Germinal center (tissue), 1 donor: ENCODE results near the gene SEMA7A.
"Not testable (repeated sequence)": the region's sequence is repeated elsewhere in the genome, so short reads cannot be mapped to it uniquely, and the experiment has no call there.

Experiments
- DNase-seq: peaks from one replicate; pipeline ENCODE4 v3.0.0; 2012; ENCODE audit warnings: mixed read lengths, low spot score

Gene SEMA7A

DNA sequence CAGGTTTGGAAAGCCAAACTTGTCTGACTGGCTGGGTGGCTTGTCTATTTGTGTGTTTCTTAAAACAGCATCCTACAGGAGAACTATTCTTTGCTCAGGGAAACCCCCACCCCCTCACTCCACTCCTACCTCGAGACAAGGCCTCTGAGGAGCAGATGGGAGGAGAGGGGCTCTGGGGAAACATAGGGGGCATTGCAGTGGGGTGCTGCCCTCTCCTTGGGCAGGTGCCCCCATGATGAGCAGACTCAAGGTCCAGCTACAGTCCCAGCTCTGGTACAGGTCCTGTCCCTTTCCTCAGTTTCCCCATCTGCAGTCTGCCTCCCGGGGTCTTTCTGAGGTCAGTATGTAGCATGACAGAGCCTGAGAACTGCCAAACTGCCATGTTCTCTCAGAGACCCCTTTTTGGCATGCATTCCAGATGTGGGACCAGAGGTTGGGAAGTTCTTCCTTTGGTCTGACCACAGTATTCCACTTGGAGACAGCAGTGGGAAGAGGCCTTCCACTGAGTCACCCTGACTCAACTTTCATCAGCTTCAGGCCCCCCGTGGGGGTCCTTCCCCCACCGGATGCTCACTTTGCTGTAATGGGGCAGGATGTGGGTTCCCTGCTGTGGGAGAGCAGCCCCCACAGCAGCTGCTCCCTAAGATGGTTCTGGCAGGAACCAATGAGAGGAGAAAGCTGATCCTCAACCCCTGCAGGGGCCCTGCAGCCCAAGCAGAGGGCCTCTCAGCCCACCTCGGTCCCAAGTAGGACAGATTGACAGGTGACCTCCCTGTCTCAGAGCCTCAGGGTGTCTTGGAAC, 34.0 kb downstream of the SEMA7A start:
- no peak for DNase-seq

DNA sequence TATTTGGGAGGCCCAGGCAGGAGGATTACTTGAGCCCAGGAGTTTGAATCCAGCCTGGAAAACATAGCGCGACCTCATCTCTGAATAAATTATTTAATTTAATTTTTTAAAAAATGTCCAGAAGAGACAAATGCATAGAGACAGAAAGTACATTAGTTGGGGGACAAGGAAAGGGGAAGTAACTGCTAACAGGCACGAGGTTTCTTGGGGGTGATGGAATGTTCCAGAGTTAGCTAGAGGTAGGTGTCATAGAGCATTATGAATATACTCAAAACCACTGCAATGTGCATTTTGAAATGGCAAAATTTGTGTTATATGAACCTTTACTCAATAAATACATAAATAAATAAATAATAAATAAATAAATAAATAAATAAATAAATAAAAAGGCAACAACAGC, 34.7 kb downstream of the SEMA7A start:
- no peak for DNase-seq

- DNase-seq: no peak
Observed at GRCh38 chr15:74398183-74398582, 35.6 kb downstream of the SEMA7A start.

DNA sequence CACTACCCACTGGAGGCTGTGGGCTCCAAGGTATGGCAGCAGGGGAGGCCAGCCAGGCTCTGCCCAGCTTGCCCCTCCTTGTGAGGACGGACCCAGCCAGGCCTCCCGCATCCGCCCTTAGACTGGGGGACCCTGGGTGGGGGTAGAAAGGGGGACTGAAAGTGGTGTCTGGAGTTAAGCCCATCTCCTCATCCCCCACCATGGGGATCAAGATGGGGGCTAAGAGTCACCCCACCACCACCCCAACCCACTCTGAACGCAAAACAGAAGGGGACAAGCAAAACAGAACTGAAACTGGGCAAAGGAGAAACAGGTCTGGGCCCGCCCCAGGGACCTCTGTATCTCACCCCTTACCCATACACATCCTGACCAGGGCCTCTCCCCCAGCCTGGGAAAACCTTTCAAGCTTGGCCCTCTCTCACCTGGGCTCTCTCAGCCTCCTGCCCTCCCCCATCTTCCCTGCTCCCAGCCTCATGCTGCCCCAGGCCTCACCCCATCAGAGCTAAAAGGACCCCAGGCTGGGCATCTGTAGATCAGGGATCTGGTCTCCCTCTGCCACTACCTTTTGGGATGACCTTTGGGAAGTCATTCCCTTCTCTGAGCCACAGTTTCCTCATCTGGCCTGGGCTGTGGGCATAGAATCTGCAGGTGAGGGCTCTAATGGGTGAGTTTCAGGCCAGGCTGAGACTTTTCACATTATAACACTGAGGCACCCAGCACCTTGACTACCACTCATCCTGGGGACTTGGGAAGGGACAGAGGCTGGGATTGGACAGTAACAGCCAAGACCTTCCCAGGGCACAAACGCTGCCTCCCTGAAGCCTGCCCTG, 36.3 kb downstream of the SEMA7A start:
- DNase-seq: peak; percentile 73

GRCh38 chr15:74396445-74397238, 37.1 kb downstream of the SEMA7A start:
- DNase-seq: peak; percentile 84

GRCh38 chr15:74396146-74396438, 37.7 kb downstream of the SEMA7A start:
- DNase-seq: peak; percentile 40

- DNase-seq: no peak
Observed at GRCh38 chr15:74395319-74396145, 38.2 kb downstream of the SEMA7A start.

GRCh38 chr15:74394090-74394846, 39.5 kb downstream of the SEMA7A start:
- DNase-seq: no peak

DNA sequence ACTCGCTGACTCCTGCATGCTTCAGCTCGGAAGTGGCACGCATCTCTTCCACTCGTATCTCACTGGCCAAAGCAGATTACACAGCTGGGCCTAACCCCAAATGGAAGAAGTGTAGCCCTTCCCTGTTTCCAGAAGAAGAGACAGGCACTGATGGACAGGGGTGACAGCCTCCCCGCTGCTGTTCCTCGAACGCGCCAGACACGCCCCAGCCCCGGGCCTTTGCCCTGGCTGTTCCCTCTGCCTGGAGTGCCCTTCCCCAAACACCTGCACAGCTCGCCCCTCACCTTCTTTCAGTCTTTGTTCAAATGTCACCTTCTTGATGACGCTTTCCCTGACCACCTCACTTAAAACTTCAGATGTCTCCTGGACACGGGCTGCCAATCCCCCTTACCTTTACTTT, 40.3 kb downstream of the SEMA7A start:
- no peak for DNase-seq

GRCh38 chr15:74392902-74393301, 40.9 kb downstream of the SEMA7A start:
- no peak for DNase-seq

- DNase-seq: no peak
Observed at GRCh38 chr15:74392451-74392830, 41.3 kb downstream of the SEMA7A start.

DNA sequence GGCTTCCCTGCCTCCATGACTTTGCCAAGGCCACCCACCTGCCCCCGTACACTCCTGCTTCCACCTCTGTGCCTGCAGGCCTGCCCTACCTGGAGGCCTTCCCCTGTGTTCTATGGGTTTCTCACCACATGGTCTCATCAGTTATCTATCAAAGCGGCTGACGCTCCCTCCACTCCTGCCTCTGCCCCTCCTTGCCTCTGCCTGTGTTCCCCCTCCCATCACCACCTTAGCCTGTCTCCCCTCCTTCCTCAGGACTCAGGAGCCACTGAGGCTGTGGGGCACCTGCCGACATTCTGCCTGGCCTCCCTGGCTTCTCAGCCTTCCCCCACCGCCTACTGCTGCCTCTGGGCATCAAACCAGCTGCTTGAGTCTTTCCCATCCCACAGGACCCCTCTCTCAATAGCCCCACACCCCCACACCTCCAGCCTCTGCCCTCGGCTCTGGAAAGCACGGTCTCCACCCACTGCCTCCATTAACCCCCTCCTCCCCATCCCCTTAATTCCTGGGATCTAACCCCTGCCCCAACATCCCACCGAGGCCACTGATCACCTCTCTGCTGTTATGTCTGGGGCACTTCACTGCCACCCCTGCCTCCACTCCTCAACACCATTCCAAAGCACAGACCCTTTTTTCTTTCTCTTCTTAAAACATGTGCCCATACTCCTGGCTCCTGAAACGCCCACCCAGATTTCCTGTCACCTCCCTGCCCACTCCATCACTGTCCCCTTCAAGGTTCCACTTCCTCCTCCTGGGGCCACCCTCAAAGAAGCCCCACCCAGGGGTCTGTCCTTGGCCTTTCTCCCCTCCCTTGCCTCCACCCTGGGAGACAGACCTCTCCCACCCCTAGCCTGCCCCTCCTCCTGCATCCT, 41.9 kb downstream of the SEMA7A start:
- DNase-seq: peak; percentile 2

DNA sequence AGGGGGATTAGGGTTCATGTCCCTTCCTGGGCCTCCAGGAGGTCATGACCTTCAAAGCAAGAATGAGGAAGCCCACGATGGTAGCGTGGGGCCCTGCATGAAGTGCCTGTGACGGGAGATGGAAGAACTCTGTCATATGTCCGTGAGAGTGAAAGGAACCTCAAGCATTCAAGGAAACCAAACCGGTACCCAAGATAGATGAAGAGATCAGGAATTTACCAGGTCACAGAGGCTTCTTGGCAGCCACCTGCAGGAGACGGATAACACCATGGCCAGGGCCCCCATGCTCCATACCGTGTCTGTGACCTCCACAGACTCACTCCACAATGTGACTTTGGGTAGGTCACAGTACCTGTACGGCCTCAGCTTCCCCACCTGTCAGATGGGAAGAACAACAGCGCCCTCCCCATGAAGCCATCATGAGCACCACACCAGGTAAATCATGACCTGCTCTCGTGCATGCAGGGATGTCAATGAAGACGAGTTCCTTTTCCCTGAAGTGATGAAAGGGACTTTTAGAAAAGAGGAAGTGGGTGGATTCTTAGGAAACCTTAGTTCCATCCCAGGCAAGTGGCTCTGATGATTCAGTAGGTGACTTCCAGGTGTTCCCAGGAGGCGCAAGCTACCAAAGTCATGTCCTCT, 43.0 kb downstream of the SEMA7A start:
- no peak for DNase-seq

DNA sequence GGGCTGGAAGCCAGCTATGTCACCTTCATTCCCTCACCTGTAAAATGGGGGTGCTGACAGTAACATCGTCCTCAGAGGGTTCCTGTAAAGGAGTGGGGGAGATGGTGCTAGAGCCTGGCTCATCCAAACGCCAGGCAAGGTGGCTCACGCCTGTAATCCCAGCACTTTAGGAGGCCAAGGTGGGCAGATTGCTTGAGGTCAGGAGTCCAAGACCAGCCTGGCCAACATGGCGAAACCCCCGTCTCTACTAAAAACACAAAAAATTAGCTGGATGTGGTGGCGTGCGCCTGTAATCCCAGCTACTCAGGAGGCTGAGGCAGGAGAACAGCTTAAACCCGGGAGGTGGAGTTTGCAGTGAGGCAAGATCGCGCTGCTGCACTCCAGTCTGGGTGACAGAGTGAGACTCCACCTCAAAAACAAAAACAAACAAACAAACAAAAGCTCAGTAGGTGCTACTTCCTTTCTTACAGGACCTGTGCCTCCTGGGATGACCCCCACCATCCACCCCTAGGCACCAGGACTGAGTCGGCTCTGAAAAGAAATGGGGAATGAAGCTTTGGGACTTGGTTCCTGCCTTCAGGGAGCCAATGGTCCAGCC, 43.6 kb downstream of the SEMA7A start:
- DNase-seq: not testable (repeated sequence)

DNA sequence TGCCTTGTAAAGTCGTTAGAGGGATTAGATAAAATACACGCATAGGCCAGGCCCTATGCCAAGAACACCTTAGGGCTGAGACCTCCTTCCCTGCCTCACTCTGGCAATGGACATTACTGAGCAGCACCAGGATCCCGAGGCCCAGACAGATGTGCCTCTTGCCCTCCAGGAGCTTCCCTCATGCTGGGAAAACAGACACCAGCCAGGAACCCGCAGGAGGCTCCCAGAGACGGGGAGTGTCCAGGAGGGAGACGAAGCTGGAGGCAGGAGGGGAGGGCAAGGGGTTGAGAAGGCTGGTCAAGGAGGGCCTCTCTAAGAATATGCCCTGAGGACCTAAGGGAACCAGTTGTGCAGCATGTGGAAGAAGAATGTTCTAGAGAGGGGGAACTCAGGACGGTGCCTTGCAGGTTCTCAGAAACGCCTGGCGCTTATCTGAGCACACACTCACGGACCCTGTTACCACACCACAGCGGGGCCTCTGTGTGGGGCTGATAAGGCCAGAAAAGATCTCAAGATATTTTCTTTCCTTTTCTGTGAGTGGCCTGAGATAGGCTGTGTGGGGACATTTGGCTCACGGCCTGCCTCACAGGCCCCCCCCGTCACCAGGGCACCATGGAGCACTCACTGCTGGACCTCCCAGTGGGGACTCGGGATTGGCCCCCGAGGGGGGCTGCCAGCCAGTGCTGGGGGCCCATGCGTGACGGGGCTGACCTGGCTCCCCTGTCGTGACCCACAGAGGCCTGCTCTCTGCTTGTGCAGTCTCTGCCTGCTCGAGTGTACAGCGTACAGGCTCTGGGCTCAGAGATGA, 44.3 kb downstream of the SEMA7A start:
- DNase-seq: no peak

DNA sequence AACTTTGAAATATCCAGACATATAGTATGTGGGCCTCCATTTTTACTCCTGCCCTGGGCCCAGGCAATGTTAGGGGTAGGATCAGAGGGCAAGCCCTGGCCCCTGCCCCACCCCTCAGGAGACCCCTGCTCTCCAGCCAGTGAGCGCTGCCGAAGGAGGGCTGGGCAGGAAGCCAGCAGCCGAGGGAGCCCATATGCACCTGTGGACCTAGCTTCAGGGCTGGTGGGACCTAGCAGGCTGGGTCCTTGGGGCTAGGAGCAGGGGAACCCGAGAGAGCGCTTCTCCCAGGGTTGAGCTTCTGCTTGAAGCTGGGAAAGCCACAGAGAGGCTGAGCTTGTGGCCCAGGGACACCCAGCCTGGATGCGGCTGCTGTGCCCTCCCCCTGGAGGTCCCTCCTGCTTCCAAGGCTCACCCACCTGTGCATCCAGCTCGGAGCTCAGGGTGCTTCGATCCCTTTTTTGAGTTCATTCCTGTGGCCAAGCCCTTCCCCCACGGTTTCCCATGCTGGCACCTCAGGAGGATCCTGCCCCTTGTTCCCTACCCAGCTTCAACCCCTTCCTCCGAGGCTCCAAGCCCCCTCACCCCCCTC, 45.3 kb downstream of the SEMA7A start:
- no peak for DNase-seq

- no peak for DNase-seq
Observed at GRCh38 chr15:74387621-74388362, 46.0 kb downstream of the SEMA7A start.
